Measurements from ENCODE around the gene ATG16L2. TPM values are rescaled to one million over a fixed set of nuclear protein-coding genes. Genes with fewer than 3 reads are reported as not detected.
"Not testable (repeated sequence)": the region's sequence is repeated elsewhere in the genome, so short reads cannot be mapped to it uniquely, and the experiment has no call there.

The ATG16L2 gene
- polyA plus RNA-seq, 1 donor (not counting 4 experiments of a cell fraction or from before 2014, with no cell fraction given) = 9.9 TPM

GRCh38 chr11:72807792-72808191 is 6.4 kb upstream of the ATG16L2 start:
- dilution Hi-C loops (cut with MboI; ENCODE audit: extremely low pct_ligation_motif_present, low sequenced_read_pairs) = no loop called here
- no peak overlapping the region for H3K4me2 ChIP-seq (ENCODE audit: control insufficient read depth, extremely low read depth, insufficient read depth, low read depth, low read length)

GRCh38 chr11:72808331-72808798 is 5.8 kb upstream of the ATG16L2 start:
- Histone ChIP-seq H3K9me1 (ENCODE audit: control insufficient read depth, extremely low read depth, insufficient read depth, low read length) (no peaks in the 10 kb centered on the region), H3K27ac (ENCODE audit: control insufficient read depth, insufficient read depth, low read length) (no peak overlapping the region), H3K9ac (ENCODE audit: control insufficient read depth, extremely low read depth, insufficient read depth, low read length) (no peak overlapping the region), H4K20me1 (ENCODE audit: control insufficient read depth, extremely low read depth, insufficient read depth, low read length) (no peaks in the 10 kb centered on the region), H3K9me3 (ENCODE audit: control insufficient read depth, low read depth, low read length) (no peaks in the 10 kb centered on the region), H3K4me3 (ENCODE audit: control insufficient read depth in 2 of 3, extremely low read depth in 1 of 3, insufficient read depth in 2 of 3, low read depth in 1 of 3, low read length in 3 of 3) (no peak overlapping the region), H2AFZ (ENCODE audit: control insufficient read depth, low read length) (no peak overlapping the region), H3K4me2 (ENCODE audit: control insufficient read depth, extremely low read depth, insufficient read depth, low read depth, low read length) (no peak overlapping the region), H3K27me3 (ENCODE audit: control insufficient read depth, extremely low read depth, insufficient read depth, low read length) (no peaks in the 10 kb centered on the region), H3K36me3 (ENCODE audit: control insufficient read depth in 2 of 2, extremely low read depth in 1 of 2, insufficient read depth in 2 of 2, low read length in 2 of 2) (peaks cover 8 to 10% of the 10 kb centered on the region in 2 experiments), H3K4me1 (ENCODE audit: control insufficient read depth, extremely low read depth, insufficient read depth, low read length) (peaks cover 13% of the 10 kb centered on the region), H3K79me2 (ENCODE audit: control insufficient read depth, insufficient read depth, low read length) (peaks cover 14% of the 10 kb centered on the region)
- FAIRE-seq = no peak
- TF ChIP-seq CTCF (optimal IDR thresholded peaks at IDR 0.05 in 1 of 3, IDR thresholded peaks at IDR 0.05 in 1 of 3, conservative IDR thresholded peaks at IDR 0.05 in 1 of 3; ENCODE audit: extremely low read depth in 1 of 3, insufficient read depth in 2 of 3, low read length in 3 of 3) = no peak
- TF ChIP-seq EZH2 (IDR thresholded peaks at IDR 0.05; ENCODE audit: low read length) = no peak
- dilution Hi-C loops (cut with MboI; ENCODE audit: extremely low pct_ligation_motif_present, low sequenced_read_pairs) = no loop called here
- no peak for DNase-seq (ENCODE audit: low read depth, low spot score)

More at GRCh38 chr11:72807792-72808191, 6.4 kb upstream of the ATG16L2 start:
- Histone ChIP-seq H3K4me3 (ENCODE audit: control insufficient read depth in 2 of 3, extremely low read depth in 1 of 3, insufficient read depth in 2 of 3, low read depth in 1 of 3, low read length in 3 of 3) (no peak overlapping the region), H3K36me3 (ENCODE audit: control insufficient read depth in 2 of 2, extremely low read depth in 1 of 2, insufficient read depth in 2 of 2, low read length in 2 of 2) (peaks cover 8 to 10% of the 10 kb centered on the region in 2 experiments), H3K27ac (ENCODE audit: control insufficient read depth, insufficient read depth, low read length) (no peak overlapping the region), H3K9me3 (ENCODE audit: control insufficient read depth, low read depth, low read length) (no peaks in the 10 kb centered on the region), H4K20me1 (ENCODE audit: control insufficient read depth, extremely low read depth, insufficient read depth, low read length) (no peaks in the 10 kb centered on the region), H3K79me2 (ENCODE audit: control insufficient read depth, insufficient read depth, low read length) (peaks cover 9% of the 10 kb centered on the region), H3K9ac (ENCODE audit: control insufficient read depth, extremely low read depth, insufficient read depth, low read length) (no peak overlapping the region), H3K27me3 (ENCODE audit: control insufficient read depth, extremely low read depth, insufficient read depth, low read length) (no peaks in the 10 kb centered on the region), H3K4me1 (ENCODE audit: control insufficient read depth, extremely low read depth, insufficient read depth, low read length) (peaks cover 9% of the 10 kb centered on the region), H2AFZ (ENCODE audit: control insufficient read depth, low read length) (no peak overlapping the region), H3K9me1 (ENCODE audit: control insufficient read depth, extremely low read depth, insufficient read depth, low read length) (no peaks in the 10 kb centered on the region)
- FAIRE-seq = no peak
- no peak for TF ChIP-seq EZH2 (IDR thresholded peaks at IDR 0.05; ENCODE audit: low read length)
- no peak for TF ChIP-seq CTCF (optimal IDR thresholded peaks at IDR 0.05 in 1 of 3, IDR thresholded peaks at IDR 0.05 in 1 of 3, conservative IDR thresholded peaks at IDR 0.05 in 1 of 3; ENCODE audit: extremely low read depth in 1 of 3, insufficient read depth in 2 of 3, low read length in 3 of 3)
- DNase-seq (ENCODE audit: low read depth, low spot score) = no peak

- H3K9ac ChIP-seq (ENCODE audit: control insufficient read depth, extremely low read depth, insufficient read depth, low read length) = not testable (repeated sequence)
- peak overlapping the region; percentile 91 for H3K4me2 ChIP-seq (ENCODE audit: control insufficient read depth, extremely low read depth, insufficient read depth, low read depth, low read length)
Measured at GRCh38 chr11:72811686-72812085, 2.5 kb upstream of the ATG16L2 start.

More at GRCh38 chr11:72811686-72812085, 2.5 kb upstream of the ATG16L2 start:
- DNase-seq (ENCODE audit: low read depth, low spot score); H2AFZ ChIP-seq (ENCODE audit: control insufficient read depth, low read length); H3K27ac ChIP-seq (ENCODE audit: control insufficient read depth, insufficient read depth, low read length); H4K20me1 ChIP-seq (ENCODE audit: control insufficient read depth, extremely low read depth, insufficient read depth, low read length); H3K9me1 ChIP-seq (ENCODE audit: control insufficient read depth, extremely low read depth, insufficient read depth, low read length); H3K36me3 ChIP-seq (ENCODE audit: control insufficient read depth in 2 of 2, extremely low read depth in 1 of 2, insufficient read depth in 2 of 2, low read length in 2 of 2); H3K4me3 ChIP-seq (ENCODE audit: control insufficient read depth in 2 of 3, extremely low read depth in 1 of 3, insufficient read depth in 2 of 3, low read depth in 1 of 3, low read length in 3 of 3); H3K9me3 ChIP-seq (ENCODE audit: control insufficient read depth, low read depth, low read length); H3K27me3 ChIP-seq (ENCODE audit: control insufficient read depth, extremely low read depth, insufficient read depth, low read length); FAIRE-seq: not testable (repeated sequence)
- dilution Hi-C loops (cut with MboI; ENCODE audit: extremely low pct_ligation_motif_present, low sequenced_read_pairs) = loop anchor here (10.0 kb wide), 1 partner anchor 57 kb away; the partner anchor contains the start of gene ARAP1
- Histone ChIP-seq H3K4me1 (ENCODE audit: control insufficient read depth, extremely low read depth, insufficient read depth, low read length) (peaks cover 23% of the 10 kb centered on the region), H3K79me2 (ENCODE audit: control insufficient read depth, insufficient read depth, low read length) (peaks cover 18% of the 10 kb centered on the region)

Measured in keratinocyte (primary cell).